H1 (cell line): ENCODE data around the gene APOC3. TPM values are rescaled to one million over a fixed set of nuclear protein-coding genes. Genes with fewer than 3 reads are reported as not detected.

Source experiments
- SAP30 ChIP-seq: fragments of 300-600 bp; sonication (generic); IDR thresholded peaks from 2 replicates; pipeline ENCODE4 v1.7.1; 2012; ENCODE audit warnings: low read length, moderate library complexity, mild to moderate bottlenecking, inconsistent platforms; ENCODE audit not compliant: insufficient read depth, insufficient replicate concordance
- polyA plus RNA-seq, 7 experiments: library from polyadenylated mRNA; depleted of rRNA in 3 of 7; stranded (reverse) in 5 of 7; unstranded in 2 of 7; fragments of >200 nt in 5 of 7; fragments of 200-250 nt in 2 of 7; gene quantifications; 1 replicate in 5 of 7; 2 replicates in 1 of 7; 4 replicates in 1 of 7; pipeline versions ENCODE4 v1.2.1 to v1.2.3, GENCODE V29; 2011 to 2013; ENCODE audit warnings: missing spikeins in 2 of 7, mixed read lengths in 2 of 7
- total RNA-seq: library from RNA; stranded (reverse); fragmentation: NEBNext Ultra II Directional; extraction: Animal tissue kit (Norgen Biotek cat#: 25700); gene quantifications from 2 replicates; pipeline ENCODE4 v1.2.1, GENCODE V29; 2021

The APOC3 gene
- total and polyA plus RNA-seq, 2 of the 8 experiments (the other 6 are each of a cell fraction or from before 2014, with no cell fraction given): not detected

DNA sequence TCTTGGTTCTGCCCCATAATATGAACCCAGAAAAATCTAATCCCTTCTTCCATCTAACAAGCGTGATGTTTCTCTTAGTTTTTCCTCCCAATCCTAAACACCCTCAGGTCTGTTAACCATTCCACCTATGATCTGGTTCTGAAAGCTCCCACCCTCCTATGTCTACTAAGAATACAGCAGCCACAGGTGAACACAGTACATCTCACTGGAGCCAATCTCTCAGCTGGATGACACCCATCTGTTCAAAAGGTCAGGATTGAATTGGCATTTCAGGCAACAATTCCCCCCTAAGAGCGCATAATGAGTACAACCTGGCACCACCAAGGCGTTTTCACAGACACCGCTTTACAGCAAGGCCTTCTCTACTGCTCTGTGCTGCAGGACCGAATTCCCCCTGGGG lies 26.7 kb downstream of the APOC3 start (continued):
- TF ChIP-seq SAP30: no peak
